Keratinocyte (primary cell): ENCODE data around the gene OOSP4A. TPM values are rescaled to one million over a fixed set of nuclear protein-coding genes. Genes with fewer than 3 reads are reported as not detected.

Source experiments
- DNase-seq: peaks from one replicate; pipeline ENCODE4 v3.0.0-alpha.2; 2011; ENCODE audit warnings: low read depth, missing footprints, low spot score
- FAIRE-seq: peaks from 2 replicates; lab custom pipeline; 2011; peaks lifted over from hg19 to GRCh38; lab: Jason Lieb, UNC
- H2AFZ ChIP-seq: 2 replicates; pipeline ENCODE4 v1.6.0; 2012; ENCODE audit warnings: low read length, control low read depth, inconsistent platforms; ENCODE audit not compliant: control insufficient read depth
- H3K27ac ChIP-seq: 2 replicates; pipeline ENCODE4 v1.5.1; 2011; ENCODE audit warnings: low read length; ENCODE audit not compliant: control insufficient read depth, insufficient read depth
- H3K27me3 ChIP-seq: 3 replicates; pipeline ENCODE4 v1.6.0; 2011; ENCODE audit warnings: low read length; ENCODE audit not compliant: control insufficient read depth, insufficient read depth; ENCODE audit errors: extremely low read depth
- H3K36me3 ChIP-seq, 2 experiments: 2 replicates in 1 of 2; 3 replicates in 1 of 2; pipeline ENCODE4 v1.5.1; 2011; ENCODE audit warnings: low read length in 2 of 2, mild to moderate bottlenecking in 1 of 2; ENCODE audit not compliant: control insufficient read depth in 2 of 2, insufficient read depth in 2 of 2; ENCODE audit errors: extremely low read depth in 1 of 2
- H3K4me1 ChIP-seq: 3 replicates; pipeline ENCODE4 v1.5.1; 2011; ENCODE audit warnings: low read length; ENCODE audit not compliant: control insufficient read depth, insufficient read depth; ENCODE audit errors: extremely low read depth
- H3K4me2 ChIP-seq: 3 replicates; pipeline ENCODE4 v1.6.0; 2011; ENCODE audit warnings: low read depth, low read length; ENCODE audit not compliant: control insufficient read depth, insufficient read depth; ENCODE audit errors: extremely low read depth
- H3K4me3 ChIP-seq, 3 experiments: fragments of 200-600 bp in 1 of 3; sonication (generic) in 1 of 3; 2 replicates in 2 of 3; 3 replicates in 1 of 3; pipeline ENCODE4 v1.5.1; 2011 to 2016; ENCODE audit warnings: low read length in 3 of 3, mild to moderate bottlenecking in 3 of 3, control low read depth in 2 of 3, inconsistent platforms in 1 of 3, low read depth in 1 of 3, mixed read lengths in 1 of 3, mixed run types in 1 of 3, moderate library complexity in 1 of 3; ENCODE audit not compliant: control insufficient read depth in 2 of 3, insufficient read depth in 2 of 3; ENCODE audit errors: extremely low read depth in 1 of 3
- H3K79me2 ChIP-seq: 2 replicates; pipeline ENCODE4 v1.6.0; 2012; ENCODE audit warnings: low read length; ENCODE audit not compliant: control insufficient read depth, insufficient read depth
- H3K9ac ChIP-seq: 3 replicates; pipeline ENCODE4 v1.6.0; 2011; ENCODE audit warnings: low read length; ENCODE audit not compliant: control insufficient read depth, insufficient read depth; ENCODE audit errors: extremely low read depth
- H3K9me1 ChIP-seq: 3 replicates; pipeline ENCODE4 v1.6.0; 2011; ENCODE audit warnings: low read length; ENCODE audit not compliant: control insufficient read depth, insufficient read depth; ENCODE audit errors: extremely low read depth
- H3K9me3 ChIP-seq: 2 replicates; pipeline ENCODE4 v1.5.1; 2012; ENCODE audit warnings: low read depth, low read length; ENCODE audit not compliant: control insufficient read depth
- H4K20me1 ChIP-seq: 3 replicates; pipeline ENCODE4 v1.6.0; 2011; ENCODE audit warnings: low read length; ENCODE audit not compliant: control insufficient read depth, insufficient read depth; ENCODE audit errors: extremely low read depth
- CTCF ChIP-seq, 3 experiments: IDR thresholded peaks in 1 of 3; conservative IDR thresholded peaks in 1 of 3; optimal IDR thresholded peaks in 1 of 3; 2 replicates in 2 of 3; 3 replicates in 1 of 3; pipeline versions ENCODE3 to v1.5.1; 2011; ENCODE audit warnings: low read length in 3 of 3, mild to moderate bottlenecking in 3 of 3, moderate library complexity in 2 of 3, control low read depth in 1 of 3, inconsistent platforms in 1 of 3; ENCODE audit not compliant: insufficient read depth in 2 of 3; ENCODE audit errors: extremely low read depth in 1 of 3
- EZH2 ChIP-seq: IDR thresholded peaks from one replicate; pipeline ENCODE4 v1.6.1; 2012; ENCODE audit warnings: inconsistent platforms, mild to moderate bottlenecking, low read length, moderate library complexity
- dilution Hi-C: fragments of 300-500 bp; cut with MboI; formaldehyde crosslinking; loops from one replicate; pipeline ENCODE4 v1.7.0; 2020; ENCODE audit warnings: low sequenced_read_pairs; ENCODE audit not compliant: extremely low pct_ligation_motif_present
- polyA plus RNA-seq, 5 experiments: library from polyadenylated mRNA; depleted of rRNA in 3 of 5; stranded (reverse) in 3 of 5; stranded (forward) in 1 of 5; unstranded in 1 of 5; fragments of >200 nt; gene quantifications; 1 replicate in 1 of 5; 2 replicates in 3 of 5; 3 replicates in 1 of 5; pipeline versions ENCODE4 v1.2.1 to v1.2.3, GENCODE V29; 2011 to 2012; ENCODE audit warnings: missing spikeins in 2 of 5, low read depth in 1 of 5, low replicate concordance in 1 of 5

Gene OOSP4A
- polyA plus RNA-seq, 1 donor (not counting 4 experiments of a cell fraction or from before 2014, with no cell fraction given), result not detected

- Histone ChIP-seq H3K9ac (no peak overlapping the region), H3K9me1 (no peaks in the 10 kb centered on the region), H3K4me1 (no peaks in the 10 kb centered on the region), H3K4me2 (no peak overlapping the region), H3K27ac (no peak overlapping the region), H4K20me1 (no peaks in the 10 kb centered on the region), H2AFZ (no peak overlapping the region), H3K4me3 (no peak overlapping the region), H3K36me3 (no peaks in the 10 kb centered on the region), H3K27me3 (no peaks in the 10 kb centered on the region), H3K9me3 (no peaks in the 10 kb centered on the region), H3K79me2 (no peaks in the 10 kb centered on the region)
- dilution Hi-C loops, result no loop called here
- TF ChIP-seq CTCF (optimal IDR thresholded peaks at IDR 0.05 in 1 of 3, IDR thresholded peaks at IDR 0.05 in 1 of 3, conservative IDR thresholded peaks at IDR 0.05 in 1 of 3; ENCODE audit: extremely low read depth in 1 of 3, insufficient read depth in 2 of 3, low read length in 3 of 3) (no peak), EZH2 (no peak)
- no peak for FAIRE-seq
- no peak for DNase-seq
These were observed 39.9 kb downstream of the OOSP4A start for GRCh38 chr11:60003729-60004128.

DNA sequence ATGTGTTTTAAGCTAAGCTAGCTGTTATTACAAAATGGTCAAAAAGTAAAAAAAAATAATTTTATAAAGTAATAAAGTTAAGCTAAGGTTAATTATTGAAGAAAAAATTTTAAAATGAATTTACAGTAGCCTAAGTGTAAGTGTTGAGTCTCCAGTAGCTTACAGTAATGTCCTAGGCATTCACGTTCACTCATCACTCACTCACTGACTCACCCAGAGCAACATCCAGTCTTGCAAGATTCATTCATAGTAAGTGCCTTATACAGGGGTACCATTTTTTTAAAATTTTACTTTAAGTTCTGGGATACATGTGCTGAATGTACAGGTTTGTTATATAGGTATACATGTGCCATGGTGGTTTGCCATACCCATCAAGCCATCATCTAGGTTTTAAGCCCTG lies 41.5 kb downstream of the OOSP4A start:
- Histone ChIP-seq H2AFZ (no peak overlapping the region), H4K20me1 (no peaks in the 10 kb centered on the region), H3K9me3 (no peaks in the 10 kb centered on the region), H3K9me1 (no peaks in the 10 kb centered on the region), H3K4me2 (no peak overlapping the region), H3K27me3 (no peaks in the 10 kb centered on the region), H3K4me3 (no peak overlapping the region), H3K9ac (no peak overlapping the region), H3K36me3 (no peaks in the 10 kb centered on the region), H3K4me1 (no peaks in the 10 kb centered on the region), H3K79me2 (no peaks in the 10 kb centered on the region), H3K27ac (no peak overlapping the region)
- FAIRE-seq (no peak), DNase-seq (no peak)
- no peak for TF ChIP-seq CTCF (optimal IDR thresholded peaks at IDR 0.05 in 1 of 3, IDR thresholded peaks at IDR 0.05 in 1 of 3, conservative IDR thresholded peaks at IDR 0.05 in 1 of 3; ENCODE audit: extremely low read depth in 1 of 3, insufficient read depth in 2 of 3, low read length in 3 of 3)
- TF ChIP-seq EZH2, result no peak
- dilution Hi-C loops, result no loop called here
